Thyroid gland (tissue), 4 donors: ENCODE results near the gene SCAF4. TPM values are rescaled to one million over a fixed set of nuclear protein-coding genes. Genes with fewer than 3 reads are reported as not detected.

Experiments
- DNase-seq, 2 donors: peaks; one replicate each; pipeline ENCODE4 v3.0.0-alpha.2; 2019
- H3K27ac ChIP-seq, 3 donors: fragments of 200-600 bp; sonication (generic); 1 replicate in 2 of 3; 2 replicates in 1 of 3; pipeline ENCODE4 v1.5.1; 2016 to 2019; ENCODE audit warnings: mild to moderate bottlenecking in 1 of 3, moderate library complexity in 1 of 3
- H3K27me3 ChIP-seq: fragments of 200-600 bp; sonication (generic); one replicate; pipeline ENCODE4 v1.5.1; 2019
- H3K36me3 ChIP-seq, 2 donors: fragments of 200-600 bp; sonication (generic); one replicate each; pipeline ENCODE4 v1.5.1; 2016 to 2019
- H3K4me1 ChIP-seq, 2 donors: fragments of 200-600 bp; sonication (generic); one replicate each; pipeline ENCODE4 v1.5.1; 2017 to 2019
- H3K4me3 ChIP-seq, 3 donors: fragments of 200-600 bp; sonication (generic); replicated peaks in 1 of 3; 1 replicate in 2 of 3; 2 replicates in 1 of 3; pipeline ENCODE4 v1.5.1; 2016; ENCODE audit warnings: mild to moderate bottlenecking in 1 of 3
- H3K9me3 ChIP-seq: fragments of 200-600 bp; sonication (generic); one replicate; pipeline ENCODE4 v1.5.1; 2017
- CTCF ChIP-seq, 6 experiments: fragments of 200-600 bp in 3 of 6; fragments of 450-650 bp in 3 of 6; sonication (generic) in 3 of 6; IDR thresholded peaks; one replicate each; pipeline ENCODE4 v1.5.1; 2016 to 2019; ENCODE audit warnings: antibody characterized with exemption in 6 of 6, mild to moderate bottlenecking in 2 of 6, inconsistent platforms in 1 of 6, moderate library complexity in 1 of 6
- POLR2A ChIP-seq, 2 donors: fragments of 450-650 bp; IDR thresholded peaks; one replicate each; pipeline ENCODE4 v1.6.1; 2017; ENCODE audit warnings: antibody characterized with exemption in 2 of 2, mild to moderate bottlenecking in 2 of 2, moderate library complexity in 1 of 2
- WGBS, 2 donors: methylation state at CpG; one replicate each; pipeline ENCODE4 v1.1.5; 2017; 5-methylcytosine and 5-hydroxymethylcytosine counted together
- intact Hi-C: fragments of 100-400 bp; cut with DNase I; formaldehyde crosslinking; loops from one replicate; pipeline ENCODE4 v1.15.1; 2023
- total RNA-seq, 4 donors: library from RNA; depleted of rRNA; stranded (reverse); fragments of >200 nt; gene quantifications; one replicate each; pipeline ENCODE4 v1.2.3, GENCODE V29; 2016

The SCAF4 gene
- total RNA-seq, 4 donors from 2014 or later: 13.0 to 27.4 (median 18.7) TPM

- WGBS, 2 donors: 22 to 29% methylated on average over 1 of the region's 1 CpG
- no peak for DNase-seq
- Histone ChIP-seq H3K4me3 (no peak overlapping the region), H3K9me3 (no peaks in the 10 kb centered on the region), H3K4me1 (peaks cover 7 to 15% of the 10 kb centered on the region in 2 donors), H3K27me3 (no peaks in the 10 kb centered on the region), H3K27ac (no peak overlapping the region), H3K36me3 (no peaks in the 10 kb centered on the region)
- TF ChIP-seq POLR2A (IDR thresholded peaks at IDR 0.05) (no peak), CTCF (IDR thresholded peaks at IDR 0.05) (no peak)
- intact Hi-C loops: no loop called here
Observed at GRCh38 chr21:31708541-31708940, 23.4 kb downstream of the SCAF4 start.

- Histone ChIP-seq H3K36me3 (no peaks in the 10 kb centered on the region), H3K9me3 (no peaks in the 10 kb centered on the region), H3K27ac (no peak overlapping the region), H3K4me3 (no peak overlapping the region), H3K27me3 (no peaks in the 10 kb centered on the region), H3K4me1 (peaks cover 5 to 9% of the 10 kb centered on the region in 2 donors)
- intact Hi-C loops: no loop called here
- no peak for DNase-seq
- no peak for TF ChIP-seq CTCF (IDR thresholded peaks at IDR 0.05)
- TF ChIP-seq POLR2A (IDR thresholded peaks at IDR 0.05): no peak
Observed at GRCh38 chr21:31707499-31707898, 24.4 kb downstream of the SCAF4 start.

- Histone ChIP-seq H3K27ac (no peak overlapping the region), H3K36me3 (peaks cover 2 to 7% of the 10 kb centered on the region in 2 donors), H3K4me1 (peaks cover 5 to 9% of the 10 kb centered on the region in 2 donors), H3K4me3 (no peak overlapping the region), H3K9me3 (no peaks in the 10 kb centered on the region), H3K27me3 (no peaks in the 10 kb centered on the region)
- TF ChIP-seq POLR2A (IDR thresholded peaks at IDR 0.05) (no peak), CTCF (IDR thresholded peaks at IDR 0.05) (no peak)
- no peak for DNase-seq
- intact Hi-C loops: no loop called here
- 76 to 92% methylated on average over 3 of the region's 3 CpGs for WGBS, 2 donors
Observed at GRCh38 chr21:31706562-31706961, 25.4 kb downstream of the SCAF4 start.

GRCh38 chr21:31700040-31700439, 31.9 kb downstream of the SCAF4 start:
- whole genome bisulfite sequencing, 2 donors: 97% methylated on average over 3 of the region's 3 CpGs

GRCh38 chr21:31698461-31698860, 33.5 kb downstream of the SCAF4 start:
- Histone ChIP-seq H3K4me3 (no peak overlapping the region), H3K4me1 (no peaks in the 10 kb centered on the region), H3K27ac (no peak overlapping the region), H3K27me3 (no peaks in the 10 kb centered on the region), H3K9me3 (no peaks in the 10 kb centered on the region), H3K36me3 (peaks cover 26 to 43% of the 10 kb centered on the region in 2 donors)
- intact Hi-C loops: no loop called here
- TF ChIP-seq CTCF (IDR thresholded peaks at IDR 0.05): no peak
- no peak for TF ChIP-seq POLR2A (IDR thresholded peaks at IDR 0.05)
- no peak for DNase-seq

More at GRCh38 chr21:31700040-31700439, 31.9 kb downstream of the SCAF4 start:
- H3K9me3 ChIP-seq: no peaks in the 10 kb centered on the region
- TF ChIP-seq POLR2A (IDR thresholded peaks at IDR 0.05): no peak
- TF ChIP-seq CTCF (IDR thresholded peaks at IDR 0.05): no peak
- peaks cover 26 to 29% of the 10 kb centered on the region in 2 donors for H3K36me3 ChIP-seq
- no peaks in the 10 kb centered on the region for H3K27me3 ChIP-seq
- no peak overlapping the region for H3K27ac ChIP-seq
- no peak for DNase-seq
- H3K4me3 ChIP-seq: no peak overlapping the region
- no peaks in the 10 kb centered on the region for H3K4me1 ChIP-seq
- intact Hi-C loops: no loop called here
